ENCODE results near the gene CPNE4.

DNA sequence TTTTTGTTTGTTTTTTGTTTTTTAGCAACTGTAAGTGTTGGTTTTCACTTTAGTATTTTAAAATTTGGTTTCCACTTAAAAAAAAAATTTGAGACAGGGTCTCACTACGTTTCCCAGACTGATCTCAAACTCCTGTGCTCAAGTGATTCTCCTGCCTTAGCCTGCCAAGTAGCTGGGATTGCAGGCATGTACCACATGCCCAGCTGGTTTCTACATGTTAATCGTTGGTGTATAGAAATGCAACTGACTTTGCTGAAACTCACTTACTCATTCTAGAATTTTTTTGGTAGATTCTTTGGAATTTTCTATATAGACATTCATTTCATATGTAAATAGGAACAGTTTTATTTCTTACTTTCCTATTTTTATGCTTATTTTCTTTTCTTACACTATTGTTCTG, 287.3 kb downstream of the CPNE4 start:
- TF ChIP-seq ZNF75A (CRISPR knock-in tag; IDR thresholded peaks at IDR 0.05), result no peak
- TF ChIP-seq, protein P1, sequence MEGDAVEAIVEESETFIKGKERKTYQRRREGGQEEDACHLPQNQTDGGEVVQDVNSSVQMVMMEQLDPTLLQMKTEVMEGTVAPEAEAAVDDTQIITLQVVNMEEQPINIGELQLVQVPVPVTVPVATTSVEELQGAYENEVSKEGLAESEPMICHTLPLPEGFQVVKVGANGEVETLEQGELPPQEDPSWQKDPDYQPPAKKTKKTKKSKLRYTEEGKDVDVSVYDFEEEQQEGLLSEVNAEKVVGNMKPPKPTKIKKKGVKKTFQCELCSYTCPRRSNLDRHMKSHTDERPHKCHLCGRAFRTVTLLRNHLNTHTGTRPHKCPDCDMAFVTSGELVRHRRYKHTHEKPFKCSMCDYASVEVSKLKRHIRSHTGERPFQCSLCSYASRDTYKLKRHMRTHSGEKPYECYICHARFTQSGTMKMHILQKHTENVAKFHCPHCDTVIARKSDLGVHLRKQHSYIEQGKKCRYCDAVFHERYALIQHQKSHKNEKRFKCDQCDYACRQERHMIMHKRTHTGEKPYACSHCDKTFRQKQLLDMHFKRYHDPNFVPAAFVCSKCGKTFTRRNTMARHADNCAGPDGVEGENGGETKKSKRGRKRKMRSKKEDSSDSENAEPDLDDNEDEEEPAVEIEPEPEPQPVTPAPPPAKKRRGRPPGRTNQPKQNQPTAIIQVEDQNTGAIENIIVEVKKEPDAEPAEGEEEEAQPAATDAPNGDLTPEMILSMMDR (IDR thresholded peaks at IDR 0.05 in 2 of 3, conservative IDR thresholded peaks at IDR 0.05 in 1 of 3; ENCODE audit: insufficient read depth in 2 of 3, low read depth in 1 of 3, low read length in 3 of 3), result no peak
- no peak for TF ChIP-seq ZZZ3 (IDR thresholded peaks at IDR 0.05)
- TF ChIP-seq POLR2A (conservative IDR thresholded peaks at IDR 0.05), result no peak
- no peak for TF ChIP-seq REST (IDR thresholded peaks at IDR 0.05; ENCODE audit: borderline replicate concordance)
- no peak for TF ChIP-seq REST (CRISPR knock-in tag; IDR thresholded peaks at IDR 0.05; ENCODE audit: low read depth)

All from K562 (cell line).